NCI-H460 (cell line): ENCODE measurements around the gene PACC1. TPM values are rescaled to one million over a fixed set of nuclear protein-coding genes. Genes with fewer than 3 reads are reported as not detected.

Experiments used
- DNase-seq: peaks from one replicate; pipeline ENCODE4 v3.0.0-alpha.2; 2016; ENCODE audit warnings: low read depth; ENCODE audit errors: extremely low read depth
- total RNA-seq: library from RNA; depleted of rRNA; stranded (reverse); fragments of >200 nt; shearing (Covaris generic); gene quantifications from 2 replicates; pipeline ENCODE4 v1.2.3, GENCODE V29; 2014

PACC1 gene
- total RNA-seq, 1 experiment from 2014 or later: 36.5 TPM

DNA sequence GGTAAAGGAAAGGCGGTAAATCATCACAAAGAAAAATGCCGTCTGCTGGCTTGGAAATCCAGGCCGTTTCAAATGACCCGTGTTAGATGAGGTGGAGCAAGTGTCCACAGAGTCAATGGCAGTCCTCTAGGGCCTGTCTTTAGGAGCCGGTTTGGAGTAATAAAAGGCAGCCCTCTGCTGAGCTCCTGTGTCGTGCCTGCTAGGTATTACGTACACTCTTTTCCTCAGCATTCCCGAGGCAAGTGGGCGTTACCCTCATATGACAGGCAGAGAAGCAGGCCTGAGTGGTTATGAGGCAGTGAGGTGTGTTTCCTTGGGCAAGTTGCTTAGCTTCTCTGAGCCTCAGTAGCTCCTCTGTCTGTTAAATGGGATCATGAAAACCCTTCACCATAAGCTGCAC lies 25.7 kb upstream of the PACC1 start:
- DNase-seq: no peak

DNA sequence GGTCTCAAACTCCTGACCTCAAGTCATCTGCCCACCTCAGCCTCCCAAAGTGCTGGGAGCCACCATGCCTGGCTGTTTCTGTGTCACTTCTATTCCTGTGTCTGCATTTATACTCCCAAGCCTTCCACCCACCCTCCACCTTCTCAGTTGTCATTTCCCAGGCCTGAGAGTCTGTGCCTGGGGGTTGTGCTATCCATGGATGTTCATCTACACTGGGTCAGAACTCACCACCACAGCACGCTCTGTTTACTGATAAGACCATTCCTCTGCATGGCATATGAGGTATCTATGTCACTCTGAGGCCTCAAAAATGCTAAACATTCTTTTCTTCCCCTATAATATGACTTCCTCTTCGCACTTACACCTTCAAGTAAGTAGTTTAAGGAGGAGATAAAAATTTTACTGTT lies 24.1 kb upstream of the PACC1 start:
- no peak for DNase-seq

DNA sequence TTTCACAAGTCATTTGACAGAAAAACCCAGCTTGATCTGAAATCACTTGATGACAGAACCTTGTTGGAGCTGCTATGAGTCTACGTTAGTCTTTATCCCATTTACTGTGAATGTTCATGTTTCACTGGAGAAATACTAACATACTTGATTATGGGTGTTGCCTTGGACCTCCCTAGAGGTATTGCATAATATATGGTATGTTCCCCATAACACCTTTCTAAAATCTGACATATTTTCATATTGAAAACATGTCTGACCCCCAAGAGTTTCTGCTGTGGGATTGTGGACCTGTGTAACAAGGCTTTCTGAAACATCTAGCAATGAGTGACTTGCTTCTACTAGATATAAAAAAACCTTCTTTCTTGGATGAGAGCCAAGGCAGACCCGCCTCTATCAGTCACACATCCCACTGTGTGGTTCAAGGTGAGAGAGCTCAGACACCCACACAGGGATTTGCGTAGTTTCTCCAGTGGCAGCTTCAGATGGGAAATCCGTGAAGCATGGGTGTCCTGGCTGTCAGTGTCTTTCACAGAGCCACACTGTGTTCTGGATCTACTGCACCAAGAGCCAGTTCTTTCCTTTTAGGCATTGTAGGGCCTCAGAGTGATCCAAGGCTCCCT lies 22.6 kb upstream of the PACC1 start:
- no peak for DNase-seq

DNA sequence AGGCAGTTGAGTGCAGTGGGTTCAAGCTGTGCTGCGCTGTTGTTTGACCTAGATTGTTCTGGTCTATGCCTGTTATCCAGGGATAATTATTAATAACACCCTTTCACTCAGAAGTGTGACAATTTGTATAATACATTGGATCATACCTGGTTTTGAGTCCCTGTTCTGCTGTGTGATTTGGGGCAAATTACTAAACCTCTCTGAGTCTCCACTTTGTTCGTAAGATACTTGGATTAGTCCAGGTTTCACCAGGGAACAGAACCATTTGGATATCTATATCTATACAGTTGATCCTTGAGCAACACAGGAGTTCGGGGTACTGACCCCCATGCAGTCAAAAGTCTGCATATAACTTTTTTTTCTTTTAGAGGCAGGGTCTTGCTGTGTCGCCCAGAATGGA lies 20.3 kb upstream of the PACC1 start:
- no peak for DNase-seq

DNA sequence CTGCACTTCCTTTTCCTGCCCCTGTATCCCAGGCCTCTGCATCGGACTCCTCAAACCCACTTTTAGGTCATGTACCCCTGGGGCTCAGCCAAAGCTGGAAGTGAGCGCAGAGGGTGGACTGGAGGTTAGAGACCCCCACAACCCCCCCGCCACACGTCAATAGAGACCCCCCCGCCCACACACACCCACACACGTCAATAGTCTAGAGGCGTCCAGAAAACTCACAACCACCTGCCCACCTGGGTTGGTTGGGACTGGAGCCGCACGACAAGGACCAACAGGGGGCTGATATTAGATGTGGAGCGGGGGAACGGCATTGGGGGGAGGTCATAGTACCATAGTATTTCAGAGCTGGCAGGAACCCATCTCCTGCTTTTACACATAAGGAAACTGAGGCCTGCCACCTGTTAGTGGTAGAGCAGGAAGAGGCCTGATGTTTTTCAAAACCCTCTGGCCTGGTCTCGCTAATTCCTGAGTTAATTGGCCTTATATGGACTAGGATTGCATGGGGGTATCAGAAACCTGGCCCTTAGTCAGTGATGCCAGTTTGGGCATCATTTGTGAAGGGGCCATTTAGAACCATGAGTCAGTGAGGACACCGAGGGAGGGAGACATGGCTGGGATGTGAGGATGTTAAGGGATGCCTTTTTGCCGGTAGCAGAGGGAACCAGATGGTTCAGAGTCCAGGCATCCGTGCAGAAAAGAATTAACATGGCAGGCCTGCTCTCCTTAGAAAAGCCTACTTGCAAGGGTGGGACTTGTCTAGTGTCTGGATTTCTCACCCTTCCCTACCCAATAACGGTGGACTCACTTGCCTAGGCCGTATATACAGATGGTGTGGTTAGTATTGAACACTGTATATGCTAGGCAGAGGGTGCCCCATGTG lies 19.1 kb upstream of the PACC1 start:
- no peak for DNase-seq

DNA sequence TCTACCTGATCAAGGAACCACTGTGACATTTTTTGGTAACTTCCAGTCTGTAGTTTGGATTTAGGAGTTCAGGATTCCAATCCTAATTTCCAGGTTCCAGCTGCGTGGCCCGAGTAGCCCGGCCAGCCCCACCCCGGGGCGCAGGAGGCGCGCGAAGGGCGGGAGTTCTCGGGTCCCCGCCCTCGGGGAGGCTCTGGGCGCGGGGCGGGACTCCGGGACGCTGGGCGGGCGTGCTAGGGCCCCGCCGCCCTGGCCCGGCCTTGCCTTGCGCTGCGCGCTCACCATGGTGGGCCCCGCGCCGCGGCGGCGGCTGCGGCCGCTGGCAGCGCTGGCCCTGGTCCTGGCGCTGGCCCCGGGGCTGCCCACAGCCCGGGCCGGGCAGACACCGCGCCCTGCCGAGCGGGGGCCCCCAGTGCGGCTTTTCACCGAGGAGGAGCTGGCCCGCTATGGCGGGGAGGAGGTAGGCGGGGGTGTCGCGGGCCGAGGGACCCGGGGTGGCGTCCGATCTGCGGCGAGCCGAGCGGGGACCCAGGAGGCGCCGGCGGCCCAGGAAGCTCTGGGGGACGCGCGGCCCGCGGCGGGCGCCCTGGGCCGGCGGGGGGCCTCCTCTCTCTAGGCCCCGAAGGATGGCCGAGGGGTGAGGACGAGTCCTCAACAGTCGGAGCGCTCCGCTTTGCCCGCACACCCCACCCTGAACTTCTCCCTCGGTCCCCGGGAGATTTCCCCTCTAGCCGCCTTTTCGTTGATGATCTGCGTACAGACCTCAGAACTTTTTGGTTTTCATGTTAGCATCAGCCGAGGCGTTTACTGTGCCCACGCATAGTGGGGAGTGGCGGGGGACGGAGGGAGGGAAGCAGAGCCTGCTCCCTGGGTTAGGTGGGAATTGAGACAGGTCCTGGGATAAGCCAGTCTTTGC lies 18.2 kb upstream of the PACC1 start, which contains the start of gene NENF:
Gene NENF, plus strand, starts transcription at position 260 of the 916 bp plus-strand sequence. Its CDS starts 24 bp downstream, at position 284.
- DNase-seq: peak; percentile 84

DNA sequence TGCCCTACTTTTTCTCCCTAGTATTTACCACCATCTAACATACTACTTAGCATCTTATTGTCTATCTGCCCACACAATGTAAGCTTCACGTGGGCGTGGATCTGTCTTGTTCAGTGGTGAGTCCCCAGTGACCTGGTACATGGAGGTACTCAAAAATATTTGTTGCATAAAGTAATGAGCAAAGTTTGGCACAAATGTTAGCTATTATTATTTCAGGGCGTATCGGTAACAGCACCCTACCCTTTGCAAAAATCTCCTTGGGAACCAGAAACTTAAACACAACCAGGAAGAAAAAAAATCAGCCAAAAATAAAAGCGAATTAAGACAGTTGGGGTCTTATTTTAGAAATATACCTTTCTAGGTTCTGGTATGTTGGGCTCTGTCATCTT lies 17.6 kb upstream of the PACC1 start:
- no peak for DNase-seq

DNA sequence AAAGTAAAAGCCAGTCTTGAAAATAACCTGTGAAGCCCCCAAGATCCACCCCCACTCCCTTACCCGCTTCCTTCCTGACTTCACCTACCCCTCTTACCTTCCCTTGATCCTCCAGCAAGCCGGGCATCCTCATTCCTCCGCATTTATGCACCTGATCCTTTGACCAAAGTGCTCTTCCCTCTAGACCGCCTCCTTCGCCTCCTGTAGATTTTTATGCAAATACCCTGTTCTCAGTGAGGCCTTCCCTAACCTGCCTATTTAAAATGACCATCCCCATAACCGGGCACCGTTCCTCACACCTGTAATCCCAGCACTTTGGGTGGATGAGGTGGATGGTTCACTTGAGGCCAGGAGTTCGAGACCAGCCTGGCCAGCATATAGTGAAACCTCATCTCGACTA lies 17.0 kb upstream of the PACC1 start:
- DNase-seq: no peak

DNA sequence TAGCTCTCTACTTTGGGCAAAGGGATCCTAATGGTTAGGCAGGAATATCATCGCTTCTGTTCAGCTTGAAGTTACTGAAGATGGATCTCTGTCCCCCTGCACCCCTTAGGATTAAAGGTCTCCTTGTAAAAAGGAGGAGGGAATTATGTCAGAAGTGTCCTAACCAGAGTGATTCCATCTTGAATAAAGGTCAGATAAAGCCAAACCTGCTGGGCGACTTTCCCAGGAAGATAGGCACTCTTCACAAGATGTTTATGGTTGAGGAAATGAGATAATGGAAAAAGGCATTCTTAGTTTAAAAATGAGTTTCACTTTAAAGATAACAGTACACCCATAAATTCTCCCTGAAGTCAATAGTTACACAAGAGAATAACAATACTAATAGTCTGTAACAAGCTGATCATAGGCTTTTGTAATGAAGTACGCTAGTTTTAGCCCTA lies 16.3 kb upstream of the PACC1 start:
- DNase-seq: no peak

DNA sequence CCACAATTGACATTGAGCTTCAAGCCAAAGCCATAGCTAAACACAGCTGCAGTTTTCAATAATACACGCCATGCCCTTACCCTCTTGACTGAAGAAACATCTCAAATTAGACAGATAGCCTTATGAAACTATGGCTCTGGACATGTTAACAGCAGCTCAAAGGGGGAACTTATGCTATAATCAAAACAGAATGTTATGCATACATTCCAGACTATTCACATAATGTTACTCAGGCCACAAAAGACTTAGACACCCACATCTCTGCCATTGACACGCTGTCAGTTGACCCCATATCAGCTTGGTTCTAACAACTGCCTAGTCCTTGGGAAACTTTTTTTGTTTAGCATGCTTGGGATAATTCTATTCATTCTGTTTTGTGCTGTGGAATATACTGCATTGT lies 15.7 kb upstream of the PACC1 start:
- DNase-seq: no peak

DNA sequence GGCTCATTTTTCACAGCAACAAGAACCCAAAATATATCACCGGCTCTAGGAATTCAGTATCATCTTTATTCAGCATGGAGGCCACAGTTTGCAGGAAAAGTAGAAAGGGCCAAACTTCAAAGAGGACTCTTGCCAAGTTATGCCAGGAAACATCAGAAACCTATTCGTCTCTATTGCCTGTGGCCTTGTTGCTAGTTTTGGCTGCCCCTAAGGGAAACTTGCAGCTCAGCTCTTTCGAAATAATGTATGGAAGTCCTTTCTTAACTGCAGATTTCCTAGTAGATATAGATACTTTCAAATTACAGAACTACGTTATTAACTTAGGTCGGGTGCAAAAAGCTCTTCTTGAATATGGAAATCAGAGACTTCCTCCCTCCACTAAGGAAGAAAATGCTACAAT lies 13.8 kb upstream of the PACC1 start:
- no peak for DNase-seq

DNA sequence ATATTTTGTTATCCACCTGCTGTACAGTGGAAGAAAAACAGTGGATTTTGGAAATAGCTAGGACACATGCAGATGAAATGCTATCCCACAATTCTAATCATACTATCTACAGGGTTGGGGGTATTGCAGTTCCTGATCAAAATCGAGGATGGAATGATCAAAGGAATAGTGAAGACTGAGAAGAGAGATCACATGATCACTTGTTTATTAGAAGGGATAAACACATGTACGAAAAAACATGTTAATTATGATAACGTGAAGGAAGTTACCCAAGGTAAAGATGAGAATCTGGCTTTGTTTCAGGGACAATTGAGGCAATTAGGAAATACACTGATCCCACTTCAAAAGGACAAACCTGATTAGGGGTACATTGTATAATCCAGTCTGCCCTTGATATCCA lies 9.2 kb upstream of the PACC1 start:
- DNase-seq: no peak

DNA sequence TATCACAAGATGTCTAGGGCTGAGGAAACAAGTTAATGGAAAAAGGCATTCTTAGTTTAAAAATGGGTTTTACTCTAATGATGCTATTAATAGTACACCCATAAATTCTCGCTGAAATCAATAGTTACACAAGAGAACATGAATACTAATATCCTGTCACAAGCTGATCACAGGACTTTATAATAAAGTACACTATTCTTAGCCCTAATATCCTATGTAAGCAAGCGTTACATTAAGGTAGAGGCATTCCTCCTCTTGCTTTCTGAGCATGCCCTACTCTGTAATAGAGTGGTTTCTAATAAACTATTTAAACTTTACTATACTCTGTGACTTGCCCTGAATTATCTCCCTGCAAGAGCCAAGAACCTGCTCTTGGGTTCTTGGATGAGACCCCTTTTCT lies 6.5 kb upstream of the PACC1 start:
- DNase-seq: no peak

DNA sequence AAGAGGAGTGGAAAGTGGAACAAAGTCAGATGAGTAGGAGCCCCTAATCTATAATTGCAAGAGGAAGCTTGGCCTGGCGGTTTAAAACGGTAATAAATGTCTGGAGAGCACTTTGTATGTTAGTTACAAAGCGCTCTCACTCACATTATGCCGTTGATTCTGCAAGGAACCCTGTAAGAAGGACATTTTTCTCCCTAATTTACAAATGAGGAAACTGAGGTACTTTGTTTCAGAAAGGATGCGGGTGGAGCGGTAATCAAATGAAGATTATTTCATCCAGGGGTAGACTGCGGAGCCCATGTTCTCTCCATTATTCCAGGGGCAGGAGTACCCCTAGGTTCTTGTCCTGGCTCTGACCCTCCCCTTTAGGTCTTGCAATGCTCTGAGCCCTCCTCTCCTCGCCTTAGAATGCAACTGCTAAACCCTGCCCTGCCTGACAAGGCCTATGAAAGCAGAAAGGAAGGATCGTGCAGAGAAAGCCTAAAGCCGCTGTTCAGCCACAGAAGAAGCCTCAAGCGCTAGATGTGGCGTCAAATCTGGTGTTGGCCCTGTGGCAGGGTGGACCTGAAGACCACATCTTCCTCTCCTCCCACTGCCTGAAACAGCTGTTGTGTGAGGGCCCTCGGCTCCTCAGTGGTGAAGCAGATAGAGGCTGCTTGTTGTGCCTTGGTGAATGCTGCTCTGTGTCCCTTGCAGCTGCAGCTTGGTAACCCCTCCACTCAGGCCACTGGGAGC lies 588 bp upstream of the PACC1 start:
- DNase-seq: no peak

DNA sequence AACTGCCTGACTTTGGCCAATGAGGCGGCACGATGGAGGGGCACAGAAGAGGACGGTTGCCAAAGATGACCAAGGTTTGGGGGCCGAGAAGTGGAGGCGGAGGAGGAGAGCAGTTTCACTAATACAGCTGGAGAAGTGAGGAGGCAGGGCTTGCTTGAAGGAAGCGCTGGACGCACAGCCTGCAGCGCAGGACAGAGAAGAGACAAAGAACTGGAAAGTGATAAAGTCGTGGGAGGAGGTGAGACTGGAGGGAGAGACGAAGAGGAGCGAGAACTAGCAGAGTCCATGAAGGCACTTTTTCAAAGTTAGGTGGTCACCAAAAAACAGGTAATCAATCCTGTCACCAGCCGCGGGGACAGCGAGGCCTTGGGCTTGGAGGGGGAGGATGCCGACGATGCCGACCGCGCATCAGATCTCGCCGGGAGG lies 771 bp downstream of the PACC1 start:
- DNase-seq: no peak

DNA sequence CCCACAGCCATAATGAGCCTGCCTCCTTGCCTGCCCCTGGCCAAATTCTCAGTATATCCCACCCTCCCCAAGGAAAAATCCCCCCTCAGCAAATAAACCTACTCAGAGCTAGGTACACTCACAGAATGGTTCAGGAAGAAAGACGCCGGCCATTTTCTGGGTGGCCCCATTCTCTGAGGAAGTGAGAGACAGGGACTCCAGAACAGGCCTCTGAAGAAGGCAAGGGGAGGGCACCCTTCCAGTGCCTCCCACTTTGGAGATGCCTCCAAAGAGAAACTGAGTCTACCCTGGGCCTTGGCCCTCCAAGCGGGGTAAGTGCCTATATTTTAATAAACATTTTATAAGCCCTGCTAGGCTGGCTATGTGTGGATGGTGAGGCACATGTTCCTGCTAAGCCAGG lies 2.3 kb downstream of the PACC1 start:
- DNase-seq: no peak

DNA sequence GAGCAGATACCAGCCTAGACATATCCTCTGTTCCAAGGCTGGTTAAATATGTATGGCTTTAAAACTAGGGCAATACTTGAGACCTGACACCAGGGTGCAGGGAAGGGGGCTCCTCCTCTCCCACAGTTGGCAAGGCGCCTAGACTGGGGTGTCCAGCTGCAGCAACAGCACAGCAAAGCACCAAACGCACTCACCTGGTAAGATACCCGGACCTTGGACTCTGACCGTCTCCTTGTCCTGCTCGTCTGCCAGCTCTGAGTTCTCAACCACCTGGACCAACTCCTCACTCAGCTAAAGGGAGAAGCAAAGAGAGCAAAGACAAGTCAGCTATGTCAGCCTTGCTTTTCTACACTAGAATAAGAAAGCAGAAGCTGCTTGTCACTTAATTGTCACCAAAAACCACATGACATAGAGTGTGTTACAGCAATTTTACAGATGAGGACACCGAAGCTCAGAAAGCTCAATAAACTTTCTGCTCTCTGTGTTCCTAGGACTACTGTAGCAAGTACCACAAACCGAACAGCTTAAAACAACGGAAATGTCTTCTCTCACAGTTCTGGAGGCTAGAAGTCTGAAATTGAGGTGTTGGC lies 4.4 kb downstream of the PACC1 start:
- DNase-seq: no peak

DNA sequence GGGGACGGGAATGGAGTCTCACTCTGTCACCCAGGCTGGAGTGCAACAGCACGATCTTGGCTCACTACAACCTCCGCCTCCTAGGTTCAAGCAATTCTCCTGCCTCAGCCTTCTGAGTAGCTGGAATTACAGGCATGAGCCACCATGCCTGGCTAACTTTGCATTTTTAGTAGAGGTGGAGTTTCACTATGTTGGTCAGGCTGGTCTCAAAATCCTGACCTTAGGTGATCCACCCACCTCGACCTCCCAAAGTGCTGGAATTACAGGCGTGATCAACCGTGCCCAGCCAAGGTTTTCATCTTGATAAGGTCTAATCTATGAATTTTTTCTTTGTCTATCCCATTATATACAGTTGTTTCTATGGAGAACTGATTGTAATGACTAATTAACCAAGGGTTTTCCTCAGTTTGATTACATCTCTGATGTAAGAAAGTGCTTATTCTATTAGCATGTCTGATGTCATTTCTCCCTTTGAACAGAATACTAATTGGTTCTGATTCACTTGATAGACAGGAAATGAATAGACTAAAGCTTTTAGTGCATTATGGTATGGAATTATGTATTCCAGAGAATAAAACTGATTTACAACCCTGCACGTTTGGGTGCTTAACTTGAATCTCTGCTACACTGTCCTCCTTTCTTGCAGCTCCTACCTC lies 11.9 kb downstream of the PACC1 start:
- no peak for DNase-seq

DNA sequence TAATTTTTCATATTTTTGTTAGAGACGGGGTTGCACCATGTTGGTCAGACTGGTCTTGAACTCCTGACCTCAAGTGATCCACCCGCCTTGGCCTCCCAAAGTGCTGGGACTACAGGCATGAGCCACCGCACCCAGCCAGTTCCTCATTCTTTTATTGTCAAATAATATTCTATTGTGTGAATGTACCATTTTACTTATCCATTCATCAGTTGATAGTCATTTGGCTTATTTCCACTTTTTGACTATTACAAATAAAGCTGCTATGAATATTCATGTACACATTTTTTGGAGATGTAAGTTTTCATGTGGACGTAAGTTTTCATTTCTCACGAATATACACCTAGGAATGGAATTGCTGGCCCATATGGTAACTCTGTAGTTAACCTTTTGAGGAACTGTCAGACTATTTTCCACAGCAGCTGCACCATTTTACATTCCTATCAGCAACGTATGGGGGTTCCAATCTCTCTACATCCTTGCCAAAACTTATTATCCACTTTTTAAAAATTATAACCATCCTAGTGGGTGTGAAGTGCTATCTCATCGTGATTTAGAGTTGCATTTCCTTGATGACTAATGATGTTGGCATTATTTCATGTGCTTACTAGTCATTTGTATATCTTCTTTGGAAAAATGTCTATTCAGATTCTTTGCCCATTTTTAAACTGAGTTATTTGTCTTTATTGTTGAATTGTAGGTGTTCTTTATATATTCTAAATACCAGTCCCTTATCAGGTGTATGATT lies 12.7 kb downstream of the PACC1 start:
- peak; percentile 72 for DNase-seq
